Activated CD8-positive, alpha-beta T cell treated with anti-CD3 and anti-CD28 coated beads for 36 hours (primary cell): ENCODE measurements around the gene DAZL. TPM values are rescaled to one million over a fixed set of nuclear protein-coding genes. Genes with fewer than 3 reads are reported as not detected.

Experiments used
- ATAC-seq: fragments of 200-7000 bp; cut with Tn5 transposase; one replicate; pipeline ENCODE4 v1.10.0; 2021; ENCODE audit warnings: mild to moderate bottlenecking, moderate library complexity
- CTCF ChIA-PET: fragments of 350-600 bp; sonication (Branson Sonifier 250); formaldehyde crosslinking; loops from one replicate; lab custom pipeline; 2021; ENCODE audit warnings: antibody characterized with exemption; lab: Charles Lee
- POLR2A ChIA-PET: fragments of 350-600 bp; sonication (Branson Sonifier 250); formaldehyde crosslinking; loops from one replicate; lab custom pipeline; 2021; ENCODE audit warnings: antibody characterized with exemption; lab: Charles Lee
- DNase-seq: peaks from one replicate; pipeline ENCODE4 v3.0.0-alpha.2; 2020
- H3K27ac Mint-ChIP-seq: one replicate; pipeline ENCODE4 v1.8.0; 2021; ENCODE audit warnings: mild to moderate bottlenecking, mixed read lengths
- H3K27me3 Mint-ChIP-seq: one replicate; pipeline ENCODE4 v1.8.0; 2021; ENCODE audit warnings: mixed read lengths
- H3K36me3 Mint-ChIP-seq: one replicate; pipeline ENCODE4 v1.8.0; 2021; ENCODE audit warnings: low read depth, mixed read lengths
- H3K4me1 Mint-ChIP-seq: one replicate; pipeline ENCODE4 v1.8.0; 2021; ENCODE audit warnings: low read depth, mixed read lengths
- H3K4me3 Mint-ChIP-seq: one replicate; pipeline ENCODE4 v1.8.0; 2021; ENCODE audit warnings: mild to moderate bottlenecking, moderate library complexity, mixed read lengths
- H3K9me3 Mint-ChIP-seq: one replicate; pipeline ENCODE4 v1.8.0; 2021; ENCODE audit warnings: mixed read lengths
- intact Hi-C: fragments of 100-400 bp; cut with micrococcal nuclease; formaldehyde crosslinking; loops from one replicate; pipeline ENCODE4 v1.10.0; 2022
- total RNA-seq, 2 experiments: library from RNA; stranded (reverse); gene quantifications; one replicate each; pipeline ENCODE4 v1.2.3, GENCODE V29; 2021
- TF ChIP-seq, protein P1 (sequence below): fragments of 200-600 bp; IDR thresholded peaks from one replicate; pipeline ENCODE4 v1.8.0; 2022; ENCODE audit warnings: antibody characterized with exemption, mild to moderate bottlenecking

DAZL gene
- total RNA-seq, 2 experiments from 2014 or later: not detected

DNA sequence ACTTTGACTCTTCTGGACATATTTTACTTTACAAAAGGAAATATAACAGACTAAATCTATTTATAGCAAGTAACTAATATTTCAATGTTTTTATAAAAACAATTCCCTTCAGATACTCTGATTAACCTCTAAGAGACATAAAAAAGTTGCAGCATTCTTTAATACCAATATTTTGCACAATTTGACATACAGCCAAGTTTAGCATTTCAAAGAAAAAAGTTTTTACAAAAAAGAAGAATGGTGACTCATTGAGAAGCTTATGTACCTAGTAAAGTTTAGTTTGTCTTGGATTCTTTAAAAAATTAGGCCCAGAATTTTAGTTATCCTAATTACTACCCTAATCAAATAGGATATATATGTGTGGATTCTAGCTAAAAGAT lies 17.6 kb downstream of the DAZL start:
- H3K4me3 Mint-ChIP-seq: no peak overlapping the region
- POLR2A ChIA-PET: interaction anchor here (0.6 kb wide), 1 partner anchor 40 kb away, joined by 4 read pairs; no protein-coding TSS in a partner anchor
- intact Hi-C loops: no loop called here
- H3K9me3 Mint-ChIP-seq: no peaks in the 10 kb centered on the region
- TF ChIP-seq, protein P1, sequence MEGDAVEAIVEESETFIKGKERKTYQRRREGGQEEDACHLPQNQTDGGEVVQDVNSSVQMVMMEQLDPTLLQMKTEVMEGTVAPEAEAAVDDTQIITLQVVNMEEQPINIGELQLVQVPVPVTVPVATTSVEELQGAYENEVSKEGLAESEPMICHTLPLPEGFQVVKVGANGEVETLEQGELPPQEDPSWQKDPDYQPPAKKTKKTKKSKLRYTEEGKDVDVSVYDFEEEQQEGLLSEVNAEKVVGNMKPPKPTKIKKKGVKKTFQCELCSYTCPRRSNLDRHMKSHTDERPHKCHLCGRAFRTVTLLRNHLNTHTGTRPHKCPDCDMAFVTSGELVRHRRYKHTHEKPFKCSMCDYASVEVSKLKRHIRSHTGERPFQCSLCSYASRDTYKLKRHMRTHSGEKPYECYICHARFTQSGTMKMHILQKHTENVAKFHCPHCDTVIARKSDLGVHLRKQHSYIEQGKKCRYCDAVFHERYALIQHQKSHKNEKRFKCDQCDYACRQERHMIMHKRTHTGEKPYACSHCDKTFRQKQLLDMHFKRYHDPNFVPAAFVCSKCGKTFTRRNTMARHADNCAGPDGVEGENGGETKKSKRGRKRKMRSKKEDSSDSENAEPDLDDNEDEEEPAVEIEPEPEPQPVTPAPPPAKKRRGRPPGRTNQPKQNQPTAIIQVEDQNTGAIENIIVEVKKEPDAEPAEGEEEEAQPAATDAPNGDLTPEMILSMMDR: no peak
- CTCF ChIA-PET: interaction anchor here (1.0 to 2.4 kb wide), 3 partner anchors 13 to 136 kb away, joined by 3 to 15 read pairs (median 3); no protein-coding TSS in a partner anchor
- ATAC-seq: no peak
- DNase-seq: no peak
- peaks cover 2% of the 10 kb centered on the region for H3K27me3 Mint-ChIP-seq
- H3K36me3 Mint-ChIP-seq: no peaks in the 10 kb centered on the region
- H3K27ac Mint-ChIP-seq: no peak overlapping the region
- H3K4me1 Mint-ChIP-seq: peaks cover 13% of the 10 kb centered on the region

DNA sequence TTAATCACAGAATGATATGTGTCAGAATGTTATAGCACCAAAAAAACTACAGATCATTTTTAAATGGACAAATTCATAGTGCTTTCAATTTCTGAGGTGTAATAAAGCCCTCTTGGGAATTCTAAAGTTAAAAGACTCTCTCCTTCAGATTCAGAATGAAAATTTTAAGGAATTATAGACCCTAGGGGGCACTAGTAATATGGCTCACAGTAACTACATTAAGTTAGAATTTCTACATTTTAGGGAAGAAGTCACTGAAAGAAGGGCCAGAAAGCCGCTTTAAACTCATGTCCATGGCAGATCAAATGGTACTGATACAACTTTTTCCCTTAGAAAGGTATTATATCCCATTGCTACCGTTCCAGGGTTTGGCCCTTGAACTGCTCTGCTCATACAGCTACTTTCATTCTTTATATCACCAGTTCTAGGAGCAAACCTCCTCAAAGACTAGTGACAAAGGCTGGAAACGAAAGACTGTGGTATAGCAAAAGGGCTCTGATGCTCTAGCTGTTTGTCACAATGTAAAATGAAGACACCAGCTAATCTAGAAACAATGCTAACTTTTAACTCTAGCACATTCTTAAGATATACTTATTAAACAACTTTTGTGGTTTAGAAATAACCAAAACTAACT lies 18.1 kb downstream of the DAZL start:
- Mint-ChIP-seq H3K4me3 (no peak overlapping the region), H3K4me1 (peaks cover 18% of the 10 kb centered on the region)
- POLR2A ChIA-PET: interaction anchor here (0.6 kb wide), 1 partner anchor 40 kb away, joined by 4 read pairs; no protein-coding TSS in a partner anchor

DNA sequence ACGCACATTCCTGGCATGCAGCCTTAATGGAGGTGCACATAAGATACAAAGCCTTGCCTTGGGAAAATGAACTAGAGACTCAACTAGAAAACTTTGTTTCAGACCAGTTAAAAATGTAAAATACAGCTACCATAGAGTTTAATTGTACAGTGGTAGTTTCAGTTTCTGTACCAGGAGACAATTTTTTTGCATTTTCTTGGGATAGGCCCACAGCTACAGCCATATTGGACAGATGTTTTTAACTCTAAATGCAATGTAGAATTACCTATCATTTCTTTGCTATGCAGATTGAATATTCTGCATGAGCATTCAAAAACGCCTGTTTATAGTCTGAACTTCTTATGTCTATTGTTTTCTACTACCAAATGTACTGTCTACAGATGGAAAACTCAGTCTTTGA lies 20.3 kb downstream of the DAZL start:
- CTCF ChIA-PET: no interaction called here

More for the DNA sequence above, 18.1 kb downstream of the DAZL start:
- Mint-ChIP-seq H3K36me3 (no peaks in the 10 kb centered on the region), H3K27me3 (peaks cover 2% of the 10 kb centered on the region), H3K27ac (no peak overlapping the region), H3K9me3 (no peaks in the 10 kb centered on the region)
- ATAC-seq (no peak), DNase-seq (no peak)
- intact Hi-C loops: no loop called here
- TF ChIP-seq, protein P1: no peak
- CTCF ChIA-PET: interaction anchor here (1.0 to 2.4 kb wide), 4 partner anchors 9 to 137 kb away, joined by 3 to 15 read pairs (median 6); no protein-coding TSS in a partner anchor

DNA sequence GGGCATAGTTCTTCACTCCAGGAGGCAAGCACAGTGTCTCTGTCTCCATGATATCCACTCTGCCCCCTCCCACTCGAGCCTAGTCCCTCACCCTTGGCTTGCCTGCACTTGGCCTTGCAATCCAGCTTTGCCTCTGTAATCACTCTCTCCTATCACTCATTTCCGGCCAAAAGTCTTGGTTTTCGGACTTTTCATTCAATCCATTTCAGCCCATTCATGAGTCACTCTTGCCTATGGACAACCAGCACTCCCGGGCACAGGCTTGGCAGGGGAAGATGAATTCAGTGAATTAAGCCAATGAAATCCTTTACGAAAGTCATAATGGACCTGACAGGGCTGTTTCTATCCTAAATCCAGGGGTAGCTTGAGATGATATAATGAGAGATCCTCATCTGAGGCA lies 21.7 kb downstream of the DAZL start:
- ChIA-PET POLR2A (no interaction called here), CTCF (interaction anchor here (1.5 kb wide), 1 partner anchor 18 kb away, joined by 3 read pairs; no protein-coding TSS in a partner anchor)
- H3K27me3 Mint-ChIP-seq: no peaks in the 10 kb centered on the region
- DNase-seq: no peak
- no peaks in the 10 kb centered on the region for H3K36me3 Mint-ChIP-seq
- H3K27ac Mint-ChIP-seq: no peak overlapping the region
- intact Hi-C loops: no loop called here
- H3K4me1 Mint-ChIP-seq: peaks cover 8% of the 10 kb centered on the region
- no peak for ATAC-seq
- H3K4me3 Mint-ChIP-seq: no peak overlapping the region
- no peaks in the 10 kb centered on the region for H3K9me3 Mint-ChIP-seq
- TF ChIP-seq, protein P1: no peak

More for the DNA sequence above, 20.3 kb downstream of the DAZL start:
- no peak for DNase-seq
- no peaks in the 10 kb centered on the region for H3K36me3 Mint-ChIP-seq
- H3K9me3 Mint-ChIP-seq: no peaks in the 10 kb centered on the region
- H3K4me1 Mint-ChIP-seq: peaks cover 14% of the 10 kb centered on the region
- ATAC-seq: no peak
- TF ChIP-seq, protein P1: no peak
- intact Hi-C loops: no loop called here
- no peak overlapping the region for H3K4me3 Mint-ChIP-seq
- H3K27ac Mint-ChIP-seq: no peak overlapping the region
- H3K27me3 Mint-ChIP-seq: no peaks in the 10 kb centered on the region
- POLR2A ChIA-PET: no interaction called here

DNA sequence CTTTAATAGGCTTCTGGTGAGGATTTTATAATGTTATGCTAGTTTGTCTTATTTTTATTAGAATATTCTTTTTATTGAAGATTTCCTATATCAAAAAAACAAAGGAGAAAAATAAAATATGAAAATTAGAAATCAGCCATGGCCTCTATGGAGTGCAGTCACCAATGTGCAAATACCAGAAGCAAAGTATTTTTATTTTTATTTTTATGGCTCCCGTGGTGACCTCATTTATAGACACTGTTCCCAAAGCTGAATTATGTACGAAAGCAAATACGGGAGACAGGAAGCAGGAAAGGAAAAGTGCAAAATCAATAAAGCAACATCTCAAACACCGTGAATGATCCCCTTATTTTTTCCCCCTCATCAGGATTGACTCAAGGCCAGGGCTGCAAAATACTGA lies 35.1 kb downstream of the DAZL start:
- TF ChIP-seq, protein P1: no peak
- Mint-ChIP-seq H3K9me3 (peaks cover 2% of the 10 kb centered on the region), H3K4me1 (no peaks in the 10 kb centered on the region), H3K36me3 (no peaks in the 10 kb centered on the region), H3K4me3 (no peak overlapping the region), H3K27ac (no peak overlapping the region), H3K27me3 (peaks cover 10% of the 10 kb centered on the region)
- DNase-seq (no peak), ATAC-seq (no peak)
- intact Hi-C loops: no loop called here
- CTCF ChIA-PET: no interaction called here
- POLR2A ChIA-PET: no interaction called here
